Activated T-helper 1 cell treated with anti-CD3 and anti-CD28 coated beads, Interleukin-12 subunit alpha, Interleukin-12 subunit beta, Interleukin-2, Interleukin-4 antibody, amounts not matched to agents 30 ng/mL and 10 ng/mL and 1 ng/mL, durations not matched to agents 14 hours and 24 hours and 36 hours (primary cell): ENCODE results near the gene SEC14L5. TPM values are rescaled to one million over a fixed set of nuclear protein-coding genes. Genes with fewer than 3 reads are reported as not detected.
"Not testable (repeated sequence)": the region's sequence is repeated elsewhere in the genome, so short reads cannot be mapped to it uniquely, and the experiment has no call there.

Experiments
- DNase-seq: peaks from one replicate; pipeline ENCODE4 v3.0.0; 2021; ENCODE audit warnings: low spot score
- H3K27ac Mint-ChIP-seq: one replicate; pipeline ENCODE4 v1.8.0; 2021; ENCODE audit warnings: mild to moderate bottlenecking, mixed read lengths
- H3K27me3 Mint-ChIP-seq: one replicate; pipeline ENCODE4 v1.8.0; 2022; ENCODE audit warnings: mild to moderate bottlenecking, moderate library complexity, mixed read lengths; ENCODE audit not compliant: insufficient read depth
- H3K36me3 Mint-ChIP-seq: one replicate; pipeline ENCODE4 v1.8.0; 2021; ENCODE audit warnings: low read depth, mixed read lengths
- H3K4me1 Mint-ChIP-seq: one replicate; pipeline ENCODE4 v1.8.0; 2021; ENCODE audit warnings: low read depth, mixed read lengths
- H3K4me3 Mint-ChIP-seq: one replicate; pipeline ENCODE4 v1.8.0; 2021; ENCODE audit warnings: mild to moderate bottlenecking, moderate library complexity, mixed read lengths
- H3K9me3 Mint-ChIP-seq: one replicate; pipeline ENCODE4 v1.8.0; 2021; ENCODE audit warnings: mixed read lengths
- intact Hi-C: fragments of 100-400 bp; cut with micrococcal nuclease; formaldehyde crosslinking; loops from one replicate; pipeline ENCODE4 v1.15.1; 2024
- total RNA-seq: library from RNA; stranded (reverse); gene quantifications from 2 replicates; pipeline ENCODE4 v1.2.3, GENCODE V29; 2022

The SEC14L5 gene
- total RNA-seq, 1 donor from 2014 or later: not detected

- Mint-ChIP-seq H3K27me3 (no peaks in the 10 kb centered on the region), H3K27ac (no peak overlapping the region), H3K4me1 (no peaks in the 10 kb centered on the region), H3K9me3 (peaks cover 15% of the 10 kb centered on the region), H3K4me3 (no peak overlapping the region), H3K36me3 (peaks cover 3% of the 10 kb centered on the region)
- intact Hi-C loops: no loop called here
- DNase-seq: no peak
Observed at GRCh38 chr16:4922721-4923342, 35.3 kb upstream of the SEC14L5 start.

DNA sequence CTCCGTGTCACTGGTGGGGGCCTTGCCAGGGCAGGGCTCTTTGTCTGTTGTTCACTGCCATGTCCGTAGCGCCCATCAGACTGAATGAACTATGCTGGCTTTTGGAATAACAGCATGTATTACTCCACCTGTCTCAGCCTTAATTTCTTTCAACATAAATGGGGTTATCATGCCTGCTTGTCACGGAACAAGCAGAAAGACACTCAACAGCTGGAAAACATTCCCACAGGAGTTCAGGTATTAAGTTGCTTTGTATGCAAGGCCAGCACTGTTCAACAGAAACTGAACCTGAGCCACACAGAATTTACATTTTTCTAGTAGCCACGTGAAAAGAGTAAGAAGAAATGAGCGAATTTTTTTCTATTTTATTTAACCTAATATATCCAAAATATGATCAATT, 34.3 kb upstream of the SEC14L5 start:
- Mint-ChIP-seq H3K9me3 (peaks cover 15% of the 10 kb centered on the region), H3K4me3 (no peak overlapping the region), H3K4me1 (no peaks in the 10 kb centered on the region), H3K27me3 (no peaks in the 10 kb centered on the region), H3K27ac (no peak overlapping the region), H3K36me3 (peaks cover 3% of the 10 kb centered on the region)
- no peak for DNase-seq
- intact Hi-C loops: no loop called here

GRCh38 chr16:4924593-4925292, 33.4 kb upstream of the SEC14L5 start:
- Mint-ChIP-seq H3K27me3 (no peaks in the 10 kb centered on the region), H3K9me3 (peaks cover 20% of the 10 kb centered on the region), H3K4me3 (no peak overlapping the region), H3K36me3 (peaks cover 3% of the 10 kb centered on the region), H3K4me1 (no peaks in the 10 kb centered on the region), H3K27ac (no peak overlapping the region)
- intact Hi-C loops: no loop called here
- DNase-seq: no peak

DNA sequence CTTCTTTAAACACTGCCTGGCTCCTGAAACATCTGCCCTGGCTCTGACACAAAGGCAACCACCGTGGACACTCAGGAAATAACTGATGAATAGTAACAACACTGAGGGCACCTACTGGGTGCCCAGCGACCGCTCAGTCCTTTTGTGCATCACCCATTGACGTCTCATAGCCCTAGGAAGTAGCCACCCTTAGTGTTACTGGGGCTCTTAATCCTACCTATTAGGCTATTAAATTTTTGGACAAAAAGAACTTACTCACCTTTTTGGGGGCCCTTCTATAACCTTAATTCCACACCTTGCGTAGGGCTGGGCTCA, 32.9 kb upstream of the SEC14L5 start:
- H3K27ac Mint-ChIP-seq: no peak overlapping the region
- H3K36me3 Mint-ChIP-seq: peaks cover 3% of the 10 kb centered on the region
- intact Hi-C loops: no loop called here
- no peak overlapping the region for H3K4me3 Mint-ChIP-seq
- no peaks in the 10 kb centered on the region for H3K4me1 Mint-ChIP-seq
- DNase-seq: no peak
- H3K27me3 Mint-ChIP-seq: no peaks in the 10 kb centered on the region
- H3K9me3 Mint-ChIP-seq: peaks cover 20% of the 10 kb centered on the region

DNA sequence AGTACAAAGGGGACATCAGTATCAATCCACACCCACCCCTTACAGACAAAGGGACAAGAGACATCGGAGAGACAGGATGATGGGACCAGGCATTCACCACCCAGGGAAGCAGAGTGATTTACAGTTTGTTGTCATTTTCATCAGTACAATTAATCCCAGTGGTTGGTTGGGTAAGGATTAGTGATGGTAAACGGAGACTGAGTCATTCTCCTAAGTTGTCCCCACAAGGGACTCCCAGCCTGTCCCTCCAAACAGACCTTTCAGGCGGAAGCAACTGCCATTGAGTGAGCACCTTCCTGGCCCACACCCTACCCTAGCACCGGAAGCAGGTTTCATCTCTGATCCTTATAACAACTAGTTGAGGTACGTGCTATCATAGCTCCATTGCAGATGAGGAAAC, 32.3 kb upstream of the SEC14L5 start:
- no peaks in the 10 kb centered on the region for H3K4me1 Mint-ChIP-seq

GRCh38 chr16:4926928-4927327, 31.2 kb upstream of the SEC14L5 start:
- H3K36me3 Mint-ChIP-seq: peaks cover 3% of the 10 kb centered on the region
- intact Hi-C loops: no loop called here
- H3K9me3 Mint-ChIP-seq: peaks cover 20% of the 10 kb centered on the region
- no peak for DNase-seq
- H3K4me1 Mint-ChIP-seq: no peaks in the 10 kb centered on the region
- H3K4me3 Mint-ChIP-seq: no peak overlapping the region
- no peak overlapping the region for H3K27ac Mint-ChIP-seq
- H3K27me3 Mint-ChIP-seq: no peaks in the 10 kb centered on the region

More for the DNA sequence above, 32.3 kb upstream of the SEC14L5 start:
- no peak overlapping the region for H3K27ac Mint-ChIP-seq
- no peaks in the 10 kb centered on the region for H3K27me3 Mint-ChIP-seq
- H3K4me3 Mint-ChIP-seq: no peak overlapping the region
- H3K36me3 Mint-ChIP-seq: peaks cover 3% of the 10 kb centered on the region
- intact Hi-C loops: no loop called here
- DNase-seq: no peak
- H3K9me3 Mint-ChIP-seq: peaks cover 20% of the 10 kb centered on the region

GRCh38 chr16:4927661-4928060, 30.5 kb upstream of the SEC14L5 start:
- H3K27ac Mint-ChIP-seq: no peak overlapping the region
- H3K9me3 Mint-ChIP-seq: peaks cover 20% of the 10 kb centered on the region
- peaks cover 3% of the 10 kb centered on the region for H3K36me3 Mint-ChIP-seq
- H3K4me3 Mint-ChIP-seq: no peak overlapping the region
- DNase-seq: no peak
- H3K4me1 Mint-ChIP-seq: no peaks in the 10 kb centered on the region
- intact Hi-C loops: no loop called here
- H3K27me3 Mint-ChIP-seq: no peaks in the 10 kb centered on the region

DNA sequence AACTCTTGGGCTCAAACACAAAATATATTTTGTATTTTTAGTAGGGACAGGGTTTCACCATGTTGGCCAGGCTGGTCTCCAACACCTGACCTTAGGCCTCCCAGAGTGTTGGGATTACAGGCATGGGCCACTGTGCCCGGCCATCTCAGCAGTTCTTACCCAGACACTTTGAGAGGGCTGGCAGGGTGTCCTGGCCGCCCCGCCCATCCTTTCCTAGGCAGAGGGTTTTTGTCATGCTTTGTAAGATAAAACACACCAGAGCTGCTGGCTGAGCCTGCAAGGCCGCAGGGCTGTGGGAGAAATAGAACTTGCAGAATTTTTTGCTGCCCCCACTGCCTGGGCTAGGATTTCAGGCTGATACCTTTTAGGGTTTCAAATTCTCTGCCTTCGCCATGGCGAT, 29.9 kb upstream of the SEC14L5 start:
- no peaks in the 10 kb centered on the region for H3K4me1 Mint-ChIP-seq
- peaks cover 3% of the 10 kb centered on the region for H3K36me3 Mint-ChIP-seq
- DNase-seq: no peak
- intact Hi-C loops: no loop called here
- peaks cover 20% of the 10 kb centered on the region for H3K9me3 Mint-ChIP-seq
- H3K27ac Mint-ChIP-seq: no peak overlapping the region
- H3K27me3 Mint-ChIP-seq: no peaks in the 10 kb centered on the region
- H3K4me3 Mint-ChIP-seq: no peak overlapping the region

GRCh38 chr16:4929619-4930018, 28.5 kb upstream of the SEC14L5 start:
- H3K27me3 Mint-ChIP-seq, H3K27ac Mint-ChIP-seq, H3K4me3 Mint-ChIP-seq, H3K36me3 Mint-ChIP-seq, DNase-seq, H3K4me1 Mint-ChIP-seq, intact Hi-C loops: not testable (repeated sequence)
- H3K9me3 Mint-ChIP-seq: peaks cover 20% of the 10 kb centered on the region

- Mint-ChIP-seq H3K27ac (no peak overlapping the region), H3K27me3 (peaks cover 15% of the 10 kb centered on the region), H3K9me3 (peaks cover 15% of the 10 kb centered on the region), H3K36me3 (peaks cover 3% of the 10 kb centered on the region), H3K4me1 (no peaks in the 10 kb centered on the region), H3K4me3 (no peak overlapping the region)
- DNase-seq: no peak
- intact Hi-C loops: no loop called here
Observed at GRCh38 chr16:4931381-4931780, 26.7 kb upstream of the SEC14L5 start.

DNA sequence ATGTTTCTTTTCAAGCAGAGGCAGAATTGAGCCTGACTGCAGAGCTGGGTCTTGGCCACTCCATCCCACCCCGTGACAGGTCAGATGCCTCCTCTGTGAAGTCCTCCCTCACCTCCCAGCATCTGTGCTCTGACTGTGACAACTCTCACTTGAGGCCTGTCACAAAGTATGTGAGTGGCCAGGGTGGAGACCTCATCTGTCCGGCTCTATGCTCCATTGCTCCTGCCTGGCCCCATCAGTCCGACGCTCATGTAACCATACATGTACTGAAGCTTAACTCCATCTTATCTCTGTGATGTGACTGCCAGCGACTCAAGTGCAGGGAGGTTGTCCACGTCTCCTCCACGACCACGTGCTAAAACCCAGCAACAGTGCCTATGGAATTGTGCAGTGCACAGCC, 24.7 kb upstream of the SEC14L5 start:
- Mint-ChIP-seq H3K9me3 (peaks cover 5% of the 10 kb centered on the region), H3K27ac (no peak overlapping the region), H3K4me3 (no peak overlapping the region), H3K36me3 (peaks cover 1% of the 10 kb centered on the region), H3K27me3 (peaks cover 28% of the 10 kb centered on the region), H3K4me1 (no peaks in the 10 kb centered on the region)
- intact Hi-C loops: no loop called here
- DNase-seq: no peak

DNA sequence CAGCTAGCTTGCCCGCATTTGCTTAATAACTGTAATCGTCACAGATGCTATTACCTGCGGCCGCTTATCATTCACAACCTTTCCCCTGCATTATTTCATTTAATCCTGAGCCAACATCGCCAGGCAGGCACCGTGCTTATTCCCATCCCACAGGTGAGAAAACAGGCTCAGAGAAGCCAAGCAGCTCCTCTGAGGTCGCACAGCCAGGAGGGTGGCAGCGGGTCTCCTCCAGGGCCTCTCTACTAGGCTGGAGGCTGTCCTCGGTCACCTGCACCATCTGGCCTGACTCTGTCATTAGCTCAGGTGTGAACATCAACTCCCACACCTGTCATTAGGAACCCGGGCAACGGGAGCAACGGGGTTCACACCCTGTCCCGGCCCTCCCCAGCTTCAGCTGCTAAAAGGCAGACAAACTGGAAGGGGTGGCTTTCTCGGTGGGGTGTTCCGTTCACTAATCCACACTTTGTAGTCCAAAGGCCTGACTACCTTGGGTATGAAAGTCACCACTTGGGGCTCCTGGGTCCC, 24.2 kb upstream of the SEC14L5 start:
- Mint-ChIP-seq H3K9me3 (peaks cover 5% of the 10 kb centered on the region), H3K27me3 (peaks cover 28% of the 10 kb centered on the region), H3K4me3 (no peak overlapping the region), H3K36me3 (peaks cover 1% of the 10 kb centered on the region), H3K4me1 (no peaks in the 10 kb centered on the region), H3K27ac (no peak overlapping the region)
- DNase-seq: no peak
- intact Hi-C loops: no loop called here

- Mint-ChIP-seq H3K27ac (no peak overlapping the region), H3K4me1 (no peaks in the 10 kb centered on the region), H3K36me3 (peaks cover 1% of the 10 kb centered on the region), H3K4me3 (no peak overlapping the region), H3K9me3 (no peaks in the 10 kb centered on the region), H3K27me3 (peaks cover 28% of the 10 kb centered on the region)
- intact Hi-C loops: no loop called here
- no peak for DNase-seq
Observed at GRCh38 chr16:4934591-4934990, 23.5 kb upstream of the SEC14L5 start.
